ENCODE measurements around the gene TEDC2.
A peak's percentile ranks its signal among the peaks of the same experiment; 100 is the strongest.
"Not testable (repeated sequence)": the region's sequence is repeated elsewhere in the genome, so short reads cannot be mapped to it uniquely, and the experiment has no call there.

TEDC2 gene

GRCh38 chr16:2459647-2460390 is at the start of gene TEDC2:
TSS of gene TEDC2 (plus strand) at chr16:2460109. CDS start at chr16:2460145, 36 bp downstream.
- peak; percentile 86 for DNase-seq (ENCODE audit: low read depth, low spot score)

GRCh38 chr16:2415085-2415484 is 44.8 kb upstream of the TEDC2 start:
- no peak for DNase-seq (ENCODE audit: low read depth, low spot score)

GRCh38 chr16:2420035-2420434 is 39.9 kb upstream of the TEDC2 start:
- DNase-seq (ENCODE audit: low read depth, low spot score) = no peak

GRCh38 chr16:2422123-2422867 is 37.6 kb upstream of the TEDC2 start:
- no peak for DNase-seq (ENCODE audit: low read depth, low spot score)

GRCh38 chr16:2424061-2425007 is 35.6 kb upstream of the TEDC2 start:
- no peak for DNase-seq (ENCODE audit: low read depth, low spot score)

GRCh38 chr16:2425008-2425518 is 34.8 kb upstream of the TEDC2 start:
- no peak for DNase-seq (ENCODE audit: low read depth, low spot score)

- DNase-seq (ENCODE audit: low read depth, low spot score) = no peak
Measured at GRCh38 chr16:2425825-2426430, 34.0 kb upstream of the TEDC2 start.

- no peak for DNase-seq (ENCODE audit: low read depth, low spot score)
Measured at GRCh38 chr16:2426941-2427361, 33.0 kb upstream of the TEDC2 start.

GRCh38 chr16:2427526-2427925 is 32.4 kb upstream of the TEDC2 start:
- no peak for DNase-seq (ENCODE audit: low read depth, low spot score)

- DNase-seq (ENCODE audit: low read depth, low spot score) = peak; percentile 12
Measured at GRCh38 chr16:2428051-2428783, 31.7 kb upstream of the TEDC2 start.

GRCh38 chr16:2428784-2429033 is 31.2 kb upstream of the TEDC2 start:
- no peak for DNase-seq (ENCODE audit: low read depth, low spot score)

GRCh38 chr16:2429034-2429770 is 30.7 kb upstream of the TEDC2 start, which contains the start of gene CCNF:
TSS of gene CCNF (plus strand) at chr16:2429447. CDS start at chr16:2429482, 35 bp downstream.
- peak; percentile 90 for DNase-seq (ENCODE audit: low read depth, low spot score)

GRCh38 chr16:2429771-2430663 is 29.9 kb upstream of the TEDC2 start:
- no peak for DNase-seq (ENCODE audit: low read depth, low spot score)

- no peak for DNase-seq (ENCODE audit: low read depth, low spot score)
Measured at GRCh38 chr16:2432286-2432685, 27.6 kb upstream of the TEDC2 start.

- no peak for DNase-seq (ENCODE audit: low read depth, low spot score)
Measured at GRCh38 chr16:2432801-2433505, 27.0 kb upstream of the TEDC2 start.

- DNase-seq (ENCODE audit: low read depth, low spot score) = not testable (repeated sequence)
Measured at GRCh38 chr16:2435236-2435635, 24.7 kb upstream of the TEDC2 start.

GRCh38 chr16:2436110-2436509 is 23.8 kb upstream of the TEDC2 start:
- DNase-seq (ENCODE audit: low read depth, low spot score) = no peak

- no peak for DNase-seq (ENCODE audit: low read depth, low spot score)
Measured at GRCh38 chr16:2437032-2437790, 22.7 kb upstream of the TEDC2 start.

All from smooth muscle cell of the brain vasculature (primary cell).